Measurements from ENCODE around the gene MARCHF10. TPM values are rescaled to one million over a fixed set of nuclear protein-coding genes. Genes with fewer than 3 reads are reported as not detected.

The MARCHF10 gene, protein sequence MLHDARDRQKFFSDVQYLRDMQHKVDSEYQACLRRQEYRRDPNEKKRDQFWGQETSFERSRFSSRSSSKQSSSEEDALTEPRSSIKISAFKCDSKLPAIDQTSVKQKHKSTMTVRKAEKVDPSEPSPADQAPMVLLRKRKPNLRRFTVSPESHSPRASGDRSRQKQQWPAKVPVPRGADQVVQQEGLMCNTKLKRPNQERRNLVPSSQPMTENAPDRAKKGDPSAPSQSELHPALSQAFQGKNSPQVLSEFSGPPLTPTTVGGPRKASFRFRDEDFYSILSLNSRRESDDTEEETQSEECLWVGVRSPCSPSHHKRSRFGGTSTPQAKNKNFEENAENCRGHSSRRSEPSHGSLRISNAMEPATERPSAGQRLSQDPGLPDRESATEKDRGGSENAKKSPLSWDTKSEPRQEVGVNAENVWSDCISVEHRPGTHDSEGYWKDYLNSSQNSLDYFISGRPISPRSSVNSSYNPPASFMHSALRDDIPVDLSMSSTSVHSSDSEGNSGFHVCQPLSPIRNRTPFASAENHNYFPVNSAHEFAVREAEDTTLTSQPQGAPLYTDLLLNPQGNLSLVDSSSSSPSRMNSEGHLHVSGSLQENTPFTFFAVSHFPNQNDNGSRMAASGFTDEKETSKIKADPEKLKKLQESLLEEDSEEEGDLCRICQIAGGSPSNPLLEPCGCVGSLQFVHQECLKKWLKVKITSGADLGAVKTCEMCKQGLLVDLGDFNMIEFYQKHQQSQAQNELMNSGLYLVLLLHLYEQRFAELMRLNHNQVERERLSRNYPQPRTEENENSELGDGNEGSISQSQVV
- total RNA-seq (ENCODE audit: low replicate concordance), result 0.46 and 0.51 TPM in 2 replicates

- Histone ChIP-seq H3F3A (ENCODE audit: low read depth) (peaks cover 5% of the 10 kb centered on the region), H2AFZ (replicated peaks) (peak within 1 kb of the TSS; percentile 89), H3K79me2 (ENCODE audit: low read depth) (no peaks in the 10 kb centered on the region), H3K4me1 (peaks cover 5% of the 10 kb centered on the region), H4K20me1 (ENCODE audit: low read depth) (no peaks in the 10 kb centered on the region), H3K9ac (no peak within 1 kb of the TSS), H3K4me3 (peak within 1 kb of the TSS; percentile 53), H3K27me3 (peaks cover 6% of the 10 kb centered on the region), H3K27ac (no peak within 1 kb of the TSS), H3K36me3 (no peaks in the 10 kb centered on the region), H3K9me3 (ENCODE audit: low read depth) (no peaks in the 10 kb centered on the region), H3K4me2 (peak within 1 kb of the TSS; percentile 79)
- TF ChIP-seq EZH2phosphoT487 (IDR thresholded peaks at IDR 0.05) (no peak), EZH2 (IDR thresholded peaks at IDR 0.05) (no peak)
- TF ChIP-seq, protein P1, sequence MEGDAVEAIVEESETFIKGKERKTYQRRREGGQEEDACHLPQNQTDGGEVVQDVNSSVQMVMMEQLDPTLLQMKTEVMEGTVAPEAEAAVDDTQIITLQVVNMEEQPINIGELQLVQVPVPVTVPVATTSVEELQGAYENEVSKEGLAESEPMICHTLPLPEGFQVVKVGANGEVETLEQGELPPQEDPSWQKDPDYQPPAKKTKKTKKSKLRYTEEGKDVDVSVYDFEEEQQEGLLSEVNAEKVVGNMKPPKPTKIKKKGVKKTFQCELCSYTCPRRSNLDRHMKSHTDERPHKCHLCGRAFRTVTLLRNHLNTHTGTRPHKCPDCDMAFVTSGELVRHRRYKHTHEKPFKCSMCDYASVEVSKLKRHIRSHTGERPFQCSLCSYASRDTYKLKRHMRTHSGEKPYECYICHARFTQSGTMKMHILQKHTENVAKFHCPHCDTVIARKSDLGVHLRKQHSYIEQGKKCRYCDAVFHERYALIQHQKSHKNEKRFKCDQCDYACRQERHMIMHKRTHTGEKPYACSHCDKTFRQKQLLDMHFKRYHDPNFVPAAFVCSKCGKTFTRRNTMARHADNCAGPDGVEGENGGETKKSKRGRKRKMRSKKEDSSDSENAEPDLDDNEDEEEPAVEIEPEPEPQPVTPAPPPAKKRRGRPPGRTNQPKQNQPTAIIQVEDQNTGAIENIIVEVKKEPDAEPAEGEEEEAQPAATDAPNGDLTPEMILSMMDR (IDR thresholded peaks at IDR 0.05), result no peak
- Mint-ChIP-seq H3K27me3 (ENCODE audit: insufficient read depth, low read depth) (peaks cover 3% of the 10 kb centered on the region), H3K4me3 (peak within 1 kb of the TSS; percentile 73), H3K27ac (peak within 1 kb of the TSS; percentile 47), H3K4me1 (peaks cover 42% of the 10 kb centered on the region), H3K9me3 (peaks cover 6% of the 10 kb centered on the region), H3K36me3 (no peaks in the 10 kb centered on the region)
- peak; percentile 79 for DNase-seq (ENCODE audit: low spot score)
Measured at GRCh38 chr17:62807812-62808575, at the start of gene MARCHF10. Gene MARCHF10, minus strand, starts transcription at chr17:62808314. Its CDS starts 6,579 bp downstream, at chr17:62801735.

DNA sequence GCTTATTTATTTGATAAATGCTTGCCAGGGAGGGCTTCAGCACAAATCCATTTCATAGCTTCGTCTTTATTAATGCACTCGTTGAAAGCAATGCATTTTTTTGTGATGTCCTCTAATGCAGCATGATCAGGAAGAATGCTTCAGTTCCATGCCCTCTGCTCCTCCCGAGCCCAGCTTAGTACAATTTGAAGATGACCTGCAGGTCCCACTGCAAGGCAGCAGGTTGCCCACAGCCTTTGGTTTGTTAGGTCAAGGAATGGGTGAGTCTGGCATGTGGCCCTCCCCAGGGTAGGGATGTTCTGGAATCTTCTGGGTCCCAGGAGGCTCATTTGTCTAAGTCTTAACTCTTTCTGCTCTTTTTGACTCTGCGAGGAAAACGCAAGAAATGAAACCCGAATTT is 49.4 kb upstream of the MARCHF10 start:
- no peak overlapping the region for H3K27ac ChIP-seq
- H3K36me3 ChIP-seq, result no peaks in the 10 kb centered on the region
- H3K4me3 ChIP-seq, result no peak overlapping the region
- no peaks in the 10 kb centered on the region for H3K9me3 ChIP-seq (ENCODE audit: low read depth)
- no peak overlapping the region for H2AFZ ChIP-seq (replicated peaks)
- H3K9ac ChIP-seq, result no peak overlapping the region
- H3K4me1 ChIP-seq, result no peaks in the 10 kb centered on the region
- Mint-ChIP-seq H3K27ac (no peak overlapping the region), H3K4me1 (peaks cover 12% of the 10 kb centered on the region), H3K27me3 (ENCODE audit: insufficient read depth, low read depth) (peaks cover 2% of the 10 kb centered on the region), H3K36me3 (no peaks in the 10 kb centered on the region), H3K4me3 (no peak overlapping the region), H3K9me3 (no peaks in the 10 kb centered on the region)
- no peak overlapping the region for H3K4me2 ChIP-seq
- no peaks in the 10 kb centered on the region for H3F3A ChIP-seq (ENCODE audit: low read depth)
- no peak for DNase-seq (ENCODE audit: low spot score)
- no peaks in the 10 kb centered on the region for H3K27me3 ChIP-seq
- no peak for TF ChIP-seq EZH2phosphoT487 (IDR thresholded peaks at IDR 0.05)
- TF ChIP-seq, protein P1 (IDR thresholded peaks at IDR 0.05), result no peak
- no peak for TF ChIP-seq EZH2 (IDR thresholded peaks at IDR 0.05)
- no peaks in the 10 kb centered on the region for H4K20me1 ChIP-seq (ENCODE audit: low read depth)
- no peaks in the 10 kb centered on the region for H3K79me2 ChIP-seq (ENCODE audit: low read depth)

GRCh38 chr17:62856594-62856993 is 48.5 kb upstream of the MARCHF10 start:
- Mint-ChIP-seq H3K4me3 (no peak overlapping the region), H3K36me3 (no peaks in the 10 kb centered on the region), H3K9me3 (no peaks in the 10 kb centered on the region), H3K27me3 (ENCODE audit: insufficient read depth, low read depth) (peaks cover 2% of the 10 kb centered on the region), H3K27ac (no peak overlapping the region), H3K4me1 (peaks cover 12% of the 10 kb centered on the region)
- no peak overlapping the region for H3K4me2 ChIP-seq
- no peak for DNase-seq (ENCODE audit: low spot score)
- H3F3A ChIP-seq (ENCODE audit: low read depth), result no peaks in the 10 kb centered on the region
- H3K9ac ChIP-seq, result no peak overlapping the region
- no peaks in the 10 kb centered on the region for H3K36me3 ChIP-seq
- H3K9me3 ChIP-seq (ENCODE audit: low read depth), result no peaks in the 10 kb centered on the region
- no peaks in the 10 kb centered on the region for H3K27me3 ChIP-seq
- TF ChIP-seq EZH2phosphoT487 (IDR thresholded peaks at IDR 0.05) (no peak), EZH2 (IDR thresholded peaks at IDR 0.05) (no peak)
- TF ChIP-seq, protein P1 (IDR thresholded peaks at IDR 0.05), result no peak
- no peak overlapping the region for H3K27ac ChIP-seq
- H3K4me1 ChIP-seq, result no peaks in the 10 kb centered on the region
- H2AFZ ChIP-seq (replicated peaks), result no peak overlapping the region
- H3K4me3 ChIP-seq, result no peak overlapping the region
- H3K79me2 ChIP-seq (ENCODE audit: low read depth), result no peaks in the 10 kb centered on the region
- H4K20me1 ChIP-seq (ENCODE audit: low read depth), result no peaks in the 10 kb centered on the region

All from neural progenitor cell (in vitro differentiated cells).